ENCODE measurements around the gene GDPD4.

Gene GDPD4

GRCh38 chr11:77202941-77203900 is 98.3 kb downstream of the GDPD4 start:
- no peak overlapping the region for H3K4me3 ChIP-seq (ENCODE audit: low read depth, low read length)
- CTCF ChIA-PET, result interaction anchor here (0.7 to 10.0 kb wide), 6 partner anchors 8 to 346 kb away, joined by 3 to 80 read pairs (median 10); no protein-coding TSS in a partner anchor
- DNase-seq (ENCODE audit: low read depth, low spot score), result no peak
- TF ChIP-seq CTCF (IDR thresholded peaks at IDR 0.05; ENCODE audit: insufficient read depth, low read length, missing control alignments), result no peak
- POLR2A ChIA-PET, result no interaction called here

- ChIA-PET CTCF (interaction anchor here (0.8 to 10.0 kb wide), 3 partner anchors 9 to 346 kb away, joined by 3 to 80 read pairs (median 3); no protein-coding TSS in a partner anchor), POLR2A (no interaction called here)
- TF ChIP-seq CTCF (IDR thresholded peaks at IDR 0.05; ENCODE audit: insufficient read depth, low read length, missing control alignments), result no peak
- DNase-seq (ENCODE audit: low read depth, low spot score), result no peak
- H3K4me3 ChIP-seq (ENCODE audit: low read depth, low read length), result no peak overlapping the region
Measured at GRCh38 chr11:77201991-77202841, 99.3 kb downstream of the GDPD4 start.

- no peak overlapping the region for H3K4me3 ChIP-seq (ENCODE audit: low read depth, low read length)
- DNase-seq (ENCODE audit: low read depth, low spot score), result no peak
- no peak for TF ChIP-seq CTCF (IDR thresholded peaks at IDR 0.05; ENCODE audit: insufficient read depth, low read length, missing control alignments)
- CTCF ChIA-PET, result interaction anchor here (0.8 to 10.0 kb wide), 3 partner anchors 16 to 418 kb away, joined by 3 to 80 read pairs (median 9); no protein-coding TSS in a partner anchor
- POLR2A ChIA-PET, result no interaction called here
Measured at GRCh38 chr11:77201370-77201769, 100.1 kb downstream of the GDPD4 start.

- ChIA-PET POLR2A (no interaction called here), CTCF (interaction anchor here (1.6 to 10.0 kb wide), 3 partner anchors 15 to 419 kb away, joined by 9 to 80 read pairs (median 33); no protein-coding TSS in a partner anchor)
- H3K4me3 ChIP-seq (ENCODE audit: low read depth, low read length), result no peak overlapping the region
- TF ChIP-seq CTCF (IDR thresholded peaks at IDR 0.05; ENCODE audit: insufficient read depth, low read length, missing control alignments), result no peak
- no peak for DNase-seq (ENCODE audit: low read depth, low spot score)
Measured at GRCh38 chr11:77200351-77201268, 100.9 kb downstream of the GDPD4 start.

- DNase-seq (ENCODE audit: low read depth, low spot score), result no peak
- no peak for TF ChIP-seq CTCF (IDR thresholded peaks at IDR 0.05; ENCODE audit: insufficient read depth, low read length, missing control alignments)
- POLR2A ChIA-PET, result no interaction called here
- no peak overlapping the region for H3K4me3 ChIP-seq (ENCODE audit: low read depth, low read length)
- CTCF ChIA-PET, result interaction anchor here (0.9 to 10.0 kb wide), 4 partner anchors 14 to 349 kb away, joined by 3 to 80 read pairs (median 18); no protein-coding TSS in a partner anchor
Measured at GRCh38 chr11:77199137-77199745, 102.2 kb downstream of the GDPD4 start.
